Measurements from ENCODE around the gene STAMBP.
"Not testable (repeated sequence)": the region's sequence is repeated elsewhere in the genome, so short reads cannot be mapped to it uniquely, and the experiment has no call there.

The STAMBP gene

DNA sequence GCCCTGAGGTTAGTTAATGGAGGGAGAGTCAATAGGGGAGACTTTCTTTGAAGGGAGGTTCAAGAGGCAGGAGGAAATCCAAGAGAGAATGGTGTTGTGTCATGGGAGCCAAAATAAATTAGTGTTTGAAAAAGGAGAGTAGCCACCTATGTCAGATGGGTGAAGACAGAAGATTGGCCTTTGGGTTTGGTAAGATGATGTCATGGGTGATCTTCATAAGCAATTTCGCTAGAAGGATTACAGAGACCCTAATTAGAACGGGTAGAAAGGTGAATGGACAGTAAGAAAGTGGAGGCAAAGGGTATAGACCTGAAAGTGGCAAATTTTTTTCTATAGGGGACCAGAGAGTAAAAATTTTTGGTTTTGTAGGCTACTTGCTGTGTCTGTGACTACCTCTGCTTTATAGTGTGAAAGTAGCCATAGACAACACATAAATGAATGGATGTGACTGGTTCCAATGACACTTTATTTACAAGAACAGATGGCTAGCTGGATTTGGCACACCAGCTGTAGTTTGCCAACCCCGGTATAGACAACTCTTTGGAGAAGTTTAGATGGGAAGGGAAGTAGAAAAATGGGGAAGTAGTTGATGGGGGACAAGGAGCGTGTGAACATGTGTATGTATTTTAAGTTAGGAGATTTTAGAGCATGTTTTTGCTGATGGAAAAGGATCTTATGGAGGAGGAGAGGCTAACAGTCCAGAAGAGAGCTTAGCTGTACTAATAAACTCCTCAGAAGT is 9.3 kb downstream of the STAMBP start:
- DNase-seq (ENCODE audit: low read depth): no peak

- no peak for DNase-seq (ENCODE audit: low read depth)
Observed at GRCh38 chr2:73838889-73839534, 10.3 kb downstream of the STAMBP start.

GRCh38 chr2:73839653-73840411 is 11.1 kb downstream of the STAMBP start:
- no peak for DNase-seq (ENCODE audit: low read depth)

GRCh38 chr2:73841912-73842738 is 13.4 kb downstream of the STAMBP start:
- DNase-seq (ENCODE audit: low read depth): no peak

DNA sequence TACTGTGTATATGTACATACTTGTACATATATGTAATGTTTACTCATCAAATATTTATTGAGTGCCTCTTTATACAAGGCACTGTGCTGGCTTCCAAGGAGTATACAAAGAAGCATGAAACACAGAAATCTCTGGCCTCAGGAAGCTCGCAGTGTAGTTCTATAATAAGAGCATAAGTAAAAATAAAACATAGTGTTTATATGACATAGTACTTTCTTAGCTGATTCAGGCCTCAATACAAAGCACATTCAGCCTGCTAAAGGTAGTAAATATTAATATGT is 13.9 kb downstream of the STAMBP start:
- DNase-seq (ENCODE audit: low read depth): no peak

DNA sequence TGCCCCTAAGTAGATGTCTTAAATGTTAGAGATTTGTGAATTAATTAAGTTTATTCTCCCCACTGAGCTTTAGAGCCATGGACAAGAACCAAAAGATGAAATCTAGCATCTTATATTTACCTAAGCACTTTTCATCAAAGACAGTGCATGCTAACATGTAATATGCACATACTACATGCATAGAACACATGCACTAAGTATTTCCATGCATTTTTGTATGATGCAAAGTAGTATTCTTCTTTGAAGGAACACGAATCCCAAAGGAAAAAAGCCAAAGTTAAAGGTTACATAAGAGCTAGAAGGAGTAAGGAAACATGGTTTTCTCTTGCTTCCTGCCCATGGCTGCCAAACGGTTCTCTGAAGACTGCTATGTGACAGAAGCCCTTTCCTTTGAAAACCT is 15.3 kb downstream of the STAMBP start:
- no peak for DNase-seq (ENCODE audit: low read depth)

DNA sequence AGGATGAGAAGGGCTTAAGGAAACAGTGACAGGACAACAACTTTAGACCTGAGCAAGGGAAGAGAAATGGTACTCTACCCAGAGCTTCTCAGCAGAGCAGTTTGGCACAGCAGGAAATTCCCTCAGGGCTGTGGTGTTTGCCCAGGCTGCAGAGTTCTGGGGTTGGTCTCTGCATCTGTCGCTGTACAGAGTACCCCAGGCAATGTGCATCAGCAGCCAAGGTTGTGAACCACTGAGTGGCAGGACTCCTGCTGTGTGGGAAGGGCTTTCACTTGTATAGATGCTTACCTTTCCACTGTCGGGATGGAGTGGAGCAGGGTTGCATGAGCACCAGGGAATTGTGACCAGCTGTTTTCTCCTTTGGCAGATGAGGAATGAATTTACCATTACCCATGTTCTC is 21.2 kb downstream of the STAMBP start:
- no peak for DNase-seq (ENCODE audit: low read depth)

GRCh38 chr2:73851274-73851673 is 22.5 kb downstream of the STAMBP start:
- DNase-seq (ENCODE audit: low read depth): no peak

DNA sequence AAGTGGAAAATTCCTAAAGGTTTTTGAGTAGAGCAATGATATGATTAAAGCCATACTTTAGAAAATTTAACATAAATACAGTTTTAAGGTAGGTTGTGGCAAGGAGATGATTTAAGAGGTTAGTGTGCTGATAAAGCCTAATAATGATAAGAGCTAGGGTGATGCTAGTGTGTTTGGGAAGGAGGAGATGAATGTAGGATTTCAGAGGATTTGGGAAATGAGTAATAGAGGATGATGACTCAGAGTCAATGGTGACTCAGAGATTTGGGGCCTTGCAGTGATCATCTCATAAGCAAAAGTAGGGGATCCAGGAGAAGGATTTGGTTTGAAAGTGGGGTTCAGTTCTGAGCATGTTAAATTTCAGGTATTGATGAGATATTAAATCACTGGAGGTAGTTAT is 23.3 kb downstream of the STAMBP start:
- DNase-seq (ENCODE audit: low read depth): no peak

- no peak for DNase-seq (ENCODE audit: low read depth)
Observed at GRCh38 chr2:73855526-73855925, 26.8 kb downstream of the STAMBP start.

DNA sequence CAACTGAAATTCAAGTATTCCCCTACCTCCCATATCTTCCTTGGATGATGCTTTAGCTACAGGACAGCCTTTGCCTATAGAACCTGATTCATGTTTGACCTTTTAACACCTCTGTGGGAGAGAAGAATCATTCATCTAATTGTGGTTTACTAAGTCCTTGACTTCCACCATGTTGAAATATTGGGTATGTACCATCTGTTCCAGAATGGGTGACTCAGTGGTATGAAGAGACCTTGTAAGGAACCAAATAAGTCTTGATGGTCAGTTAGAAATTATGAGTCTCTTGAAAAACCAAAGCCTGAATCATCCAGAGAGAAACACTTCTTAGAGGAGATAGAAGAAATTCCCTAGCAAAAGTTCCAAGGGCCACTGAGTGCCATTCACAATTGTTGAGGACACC is 27.5 kb downstream of the STAMBP start:
- no peak for DNase-seq (ENCODE audit: low read depth)

GRCh38 chr2:73859721-73860586 is 31.2 kb downstream of the STAMBP start:
- DNase-seq (ENCODE audit: low read depth): no peak

DNA sequence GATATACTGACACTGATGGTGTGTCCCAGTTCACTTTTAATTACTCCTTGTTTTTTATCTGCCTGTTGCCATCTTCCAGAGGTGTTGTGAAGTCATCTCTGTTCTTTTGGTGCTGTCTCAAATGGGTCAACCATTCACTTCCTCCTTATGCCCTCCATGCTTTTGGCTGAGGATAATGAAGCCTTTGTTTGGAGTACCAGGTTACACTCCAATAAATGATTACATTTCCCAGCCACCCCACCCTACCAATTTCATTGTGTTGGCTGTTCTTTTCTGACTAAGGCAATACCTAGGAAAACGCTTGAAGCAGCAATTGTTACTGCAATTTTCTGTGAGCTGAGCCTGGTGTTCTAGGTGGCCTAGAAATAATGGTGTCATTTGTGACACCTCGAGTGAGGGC is 34.2 kb downstream of the STAMBP start:
- DNase-seq (ENCODE audit: low read depth): no peak

DNA sequence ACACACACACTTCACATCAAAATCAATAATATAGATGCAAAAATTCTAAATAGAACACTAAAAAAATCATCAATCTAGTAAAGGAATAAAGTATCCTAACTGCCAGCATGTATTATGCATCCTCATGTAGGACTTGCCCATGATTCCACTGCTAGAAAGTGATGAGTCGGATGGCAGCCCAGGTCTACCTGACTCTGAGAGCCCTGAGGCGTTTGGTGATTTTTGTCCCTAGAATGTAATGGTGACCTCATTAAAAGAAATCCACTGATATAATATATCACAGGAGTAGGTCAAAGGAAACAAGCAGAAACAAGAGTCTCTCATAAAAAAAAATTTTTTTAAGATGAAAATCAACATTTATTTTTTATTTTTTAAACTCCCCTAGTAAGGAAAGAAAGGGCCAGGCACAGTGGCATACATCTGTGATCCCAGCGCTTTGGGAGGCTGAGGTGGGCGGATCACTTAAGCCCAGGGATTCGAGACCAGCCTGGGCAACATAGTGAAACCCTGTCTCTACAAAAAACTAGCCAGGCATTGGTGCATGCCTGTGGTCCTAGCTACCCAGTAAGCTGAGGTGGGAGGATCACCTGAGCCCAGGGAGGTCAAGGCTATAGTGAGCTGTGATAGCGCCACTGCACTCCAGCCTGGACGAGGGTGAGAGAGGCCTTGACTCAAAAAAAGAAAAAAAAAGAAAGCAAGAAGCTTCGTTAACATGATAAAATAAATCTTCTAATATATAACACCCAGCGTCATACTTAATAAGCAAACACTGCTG is 39.6 kb downstream of the STAMBP start:
- DNase-seq (ENCODE audit: low read depth): no peak

GRCh38 chr2:73870084-73870483 is 41.3 kb downstream of the STAMBP start:
- DNase-seq (ENCODE audit: low read depth): no peak

GRCh38 chr2:73877071-73877802 is 48.5 kb downstream of the STAMBP start:
- DNase-seq (ENCODE audit: low read depth): no peak

DNA sequence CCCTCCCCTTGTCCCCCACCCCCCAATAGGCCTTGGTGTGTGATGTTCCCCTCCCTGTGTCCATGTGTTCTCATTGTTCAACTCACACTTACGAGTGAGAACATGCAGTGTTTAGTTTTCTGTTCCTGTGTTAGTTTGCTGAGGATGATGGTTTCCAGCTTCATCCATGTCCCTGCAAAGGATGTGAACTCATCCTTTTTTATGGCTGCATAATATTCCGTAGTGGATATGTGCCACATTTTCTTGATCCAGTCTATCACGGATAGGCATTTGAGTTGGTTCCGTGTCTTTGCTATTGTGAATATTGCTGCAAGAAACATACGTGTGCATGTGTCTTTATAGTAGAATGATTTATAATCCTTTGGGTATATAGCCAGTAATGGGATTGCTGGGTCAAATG is 49.2 kb downstream of the STAMBP start:
- DNase-seq (ENCODE audit: low read depth): not testable (repeated sequence)

- DNase-seq (ENCODE audit: low read depth): no peak
Observed at GRCh38 chr2:73885406-73885805, 56.6 kb downstream of the STAMBP start.

GRCh38 chr2:73886357-73886756 is 57.6 kb downstream of the STAMBP start:
- DNase-seq (ENCODE audit: low read depth): no peak
